BLaER1 treated with 17β-estradiol and CSF1 and Interleukin-3, amounts not matched to agents 10 nM and 100 nM (cell line): ENCODE measurements around the gene ALDH8A1.

Experiments used
- H3K27ac ChIP-seq, 11 experiments: shearing (Covaris generic); formaldehyde crosslinking; 2 replicates each; pipeline ENCODE4 v1.8.1; 2022
- H3K27me3 ChIP-seq, 11 experiments: shearing (Covaris generic); formaldehyde crosslinking; 2 replicates each; pipeline ENCODE4 v1.8.1; 2022
- H3K36me3 ChIP-seq, 11 experiments: shearing (Covaris generic); formaldehyde crosslinking; 2 replicates each; pipeline ENCODE4 v1.8.1; 2022
- H3K4me1 ChIP-seq, 10 experiments: shearing (Covaris generic); formaldehyde crosslinking; 2 replicates each; pipeline ENCODE4 v1.8.1; 2022
- H3K4me2 ChIP-seq, 11 experiments: shearing (Covaris generic); formaldehyde crosslinking; 2 replicates each; pipeline ENCODE4 v1.8.1; 2022
- H3K4me3 ChIP-seq, 10 experiments: shearing (Covaris generic); formaldehyde crosslinking; 2 replicates each; pipeline ENCODE4 v1.8.1; 2022
- H3K9ac ChIP-seq, 11 experiments: shearing (Covaris generic); formaldehyde crosslinking; 2 replicates each; pipeline ENCODE4 v1.8.1; 2022
- H3K9me3 ChIP-seq, 11 experiments: shearing (Covaris generic); formaldehyde crosslinking; replicated peaks in 1 of 11; 2 replicates each; pipeline ENCODE4 v1.8.1; 2022
- H4K20me1 ChIP-seq, 11 experiments: shearing (Covaris generic); formaldehyde crosslinking; 2 replicates each; pipeline ENCODE4 v1.8.1; 2022
- Cebpa-rat ChIP-seq, 11 experiments: shearing (Covaris generic); IDR thresholded peaks; 2 replicates each; pipeline ENCODE4 v1.8.1; 2022

ALDH8A1 gene

DNA sequence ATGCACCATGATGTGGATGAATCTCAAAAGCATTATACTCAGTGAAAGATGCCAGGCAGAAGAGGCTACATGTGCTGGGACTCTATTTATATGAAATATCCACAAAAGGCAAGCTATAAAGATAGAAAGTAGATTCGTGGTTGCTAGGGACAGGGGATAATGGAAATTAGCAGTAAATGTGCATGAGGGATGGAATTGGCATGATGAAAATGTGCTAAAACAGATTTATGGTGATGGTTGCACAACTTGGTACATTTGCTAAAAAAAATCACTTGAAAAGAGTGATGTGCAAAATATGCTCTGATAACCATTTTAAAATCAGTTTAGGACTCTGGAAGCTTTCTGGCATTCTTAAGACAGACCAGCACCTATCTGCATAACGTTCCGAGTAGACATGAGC, 61.6 kb downstream of the ALDH8A1 start:
- TF ChIP-seq Cebpa-rat (IDR thresholded peaks at IDR 0.05), result no peak
- H3K4me2 ChIP-seq, result no peak overlapping the region
- no peaks in the 10 kb centered on the region for H3K27me3 ChIP-seq
- H3K4me3 ChIP-seq, result no peak overlapping the region
- no peak overlapping the region for H3K27ac ChIP-seq
- no peaks in the 10 kb centered on the region for H3K4me1 ChIP-seq
- H3K36me3 ChIP-seq, result no peaks in the 10 kb centered on the region
- H4K20me1 ChIP-seq, result no peaks in the 10 kb centered on the region
- peaks cover 7 to 21% (median 16%) of the 10 kb centered on the region in 11 experiments; a peak in 20 of 22 replicates for H3K9me3 ChIP-seq
- no peak overlapping the region for H3K9ac ChIP-seq

DNA sequence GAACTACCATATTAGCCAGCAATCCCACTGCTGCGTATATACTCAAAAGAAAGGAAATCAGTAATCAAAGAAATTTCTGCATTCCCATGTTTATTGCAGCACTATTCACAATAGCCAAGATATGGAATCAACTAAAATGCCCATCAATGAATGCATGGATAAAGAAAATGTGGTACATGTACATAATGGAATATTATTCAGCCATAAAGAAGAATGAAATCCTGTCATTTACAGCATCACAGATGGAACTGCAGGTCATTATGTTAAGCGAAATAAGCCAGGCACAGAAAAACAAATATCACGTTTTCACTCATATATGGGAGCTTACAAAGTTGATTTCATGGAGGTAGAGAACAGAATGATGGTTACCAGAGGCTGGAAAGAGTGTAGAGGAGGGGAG, 65.1 kb downstream of the ALDH8A1 start:
- no peak overlapping the region for H3K9ac ChIP-seq
- no peaks in the 10 kb centered on the region for H4K20me1 ChIP-seq
- TF ChIP-seq Cebpa-rat (IDR thresholded peaks at IDR 0.05), result no peak
- peaks cover 0 to 12% (median 0%) of the 10 kb centered on the region in 10 experiments; a peak in 4 of 20 replicates for H3K4me1 ChIP-seq
- 0 out of 22 replicates have a peak, but pooled peaks cover 0 to 3% (median 0%) of the 10 kb centered on the region in 11 experiments for H3K9me3 ChIP-seq
- no peak overlapping the region for H3K27ac ChIP-seq
- H3K4me2 ChIP-seq, result no peak overlapping the region
- no peak overlapping the region for H3K4me3 ChIP-seq
- H3K27me3 ChIP-seq, result no peaks in the 10 kb centered on the region
- no peaks in the 10 kb centered on the region for H3K36me3 ChIP-seq

- peaks cover 0 to 12% (median 0%) of the 10 kb centered on the region in 10 experiments; a peak in 4 of 20 replicates for H3K4me1 ChIP-seq
- H3K27ac ChIP-seq, result no peak overlapping the region
Observed at GRCh38 chr6:134883314-134883713, 66.6 kb downstream of the ALDH8A1 start.

DNA sequence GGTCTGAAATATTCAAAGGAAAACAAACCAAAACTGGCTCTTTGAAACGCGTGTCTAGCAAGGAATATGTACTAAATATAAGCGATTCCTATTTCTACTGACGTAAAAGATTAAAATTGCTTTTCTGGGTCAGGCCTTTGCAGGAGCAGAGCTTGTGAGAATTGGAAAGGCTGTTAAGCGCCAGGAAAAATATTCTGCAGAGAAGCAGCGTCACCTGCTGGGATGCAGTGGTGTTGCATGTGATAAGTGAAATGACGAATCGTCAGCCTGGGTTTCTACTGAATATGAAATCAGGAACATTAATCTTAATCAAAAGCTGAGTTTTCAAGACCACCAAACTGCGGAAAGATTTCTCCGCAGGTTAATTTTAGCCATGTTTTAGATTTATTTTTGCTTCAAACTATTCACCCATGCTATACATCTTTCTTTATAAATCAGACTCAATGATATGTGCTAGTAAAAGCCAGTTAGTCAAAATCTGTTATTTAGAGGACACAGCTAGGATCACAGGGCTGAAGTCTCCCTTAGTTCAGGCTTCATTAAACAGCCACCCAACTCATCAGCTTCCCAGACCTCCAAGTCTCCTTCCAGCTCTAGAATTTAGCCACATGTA, 67.4 kb downstream of the ALDH8A1 start:
- H3K4me2 ChIP-seq, result no peak overlapping the region
- 0 out of 22 replicates have a peak, but pooled peaks cover 0 to 3% (median 0%) of the 10 kb centered on the region in 11 experiments for H3K9me3 ChIP-seq

More at GRCh38 chr6:134883314-134883713, 66.6 kb downstream of the ALDH8A1 start:
- Histone ChIP-seq H3K27me3 (no peaks in the 10 kb centered on the region), H3K36me3 (no peaks in the 10 kb centered on the region), H3K4me2 (no peak overlapping the region), H3K9ac (no peak overlapping the region), H3K4me3 (no peak overlapping the region), H3K9me3 (0 out of 22 replicates have a peak, but pooled peaks cover 0 to 3% (median 0%) of the 10 kb centered on the region in 11 experiments), H4K20me1 (no peaks in the 10 kb centered on the region)
- TF ChIP-seq Cebpa-rat (IDR thresholded peaks at IDR 0.05), result no peak

GRCh38 chr6:134880487-134881190, 69.3 kb downstream of the ALDH8A1 start:
- no peak overlapping the region for H3K27ac ChIP-seq

More for the DNA sequence above, 67.4 kb downstream of the ALDH8A1 start:
- no peak for TF ChIP-seq Cebpa-rat (IDR thresholded peaks at IDR 0.05)
- Histone ChIP-seq H3K27me3 (no peaks in the 10 kb centered on the region), H3K9ac (no peak overlapping the region), H3K4me3 (no peak overlapping the region), H3K36me3 (no peaks in the 10 kb centered on the region), H4K20me1 (no peaks in the 10 kb centered on the region), H3K4me1 (peaks cover 0 to 12% (median 0%) of the 10 kb centered on the region in 10 experiments; a peak in 4 of 20 replicates), H3K27ac (no peak overlapping the region)

GRCh38 chr6:134878136-134878535, 71.8 kb downstream of the ALDH8A1 start:
- H3K36me3 ChIP-seq, result no peaks in the 10 kb centered on the region

More at GRCh38 chr6:134880487-134881190, 69.3 kb downstream of the ALDH8A1 start:
- Histone ChIP-seq H3K4me2 (peak overlapping the region in 2 of 11 experiments; percentile 6 to 24; a peak in 2 of 22 replicates), H3K9me3 (peaks cover 5 to 15% (median 8%) of the 10 kb centered on the region in 11 experiments), H3K4me1 (peaks cover 0 to 12% (median 0%) of the 10 kb centered on the region in 10 experiments; a peak in 4 of 20 replicates), H4K20me1 (no peaks in the 10 kb centered on the region), H3K36me3 (no peaks in the 10 kb centered on the region), H3K27me3 (no peaks in the 10 kb centered on the region), H3K4me3 (no peak overlapping the region), H3K9ac (no peak overlapping the region)
- no peak for TF ChIP-seq Cebpa-rat (IDR thresholded peaks at IDR 0.05)

GRCh38 chr6:134875367-134875766, 74.5 kb downstream of the ALDH8A1 start:
- Histone ChIP-seq H3K36me3 (no peaks in the 10 kb centered on the region), H3K27me3 (no peaks in the 10 kb centered on the region), H3K4me2 (no peak overlapping the region), H3K4me1 (peaks cover 4 to 12% (median 11%) of the 10 kb centered on the region in 10 experiments), H3K9ac (no peak overlapping the region), H3K4me3 (no peak overlapping the region; a peak in 1 of 20 replicates), H3K9me3 (peaks cover 31 to 53% (median 45%) of the 10 kb centered on the region in 11 experiments), H3K27ac (no peak overlapping the region), H4K20me1 (no peaks in the 10 kb centered on the region)
- no peak for TF ChIP-seq Cebpa-rat (IDR thresholded peaks at IDR 0.05)

More at GRCh38 chr6:134878136-134878535, 71.8 kb downstream of the ALDH8A1 start:
- Histone ChIP-seq H3K9ac (no peak overlapping the region), H3K4me2 (no peak overlapping the region), H3K9me3 (peaks cover 28 to 40% (median 32%) of the 10 kb centered on the region in 11 experiments), H3K4me3 (no peak overlapping the region), H3K27ac (no peak overlapping the region), H3K27me3 (no peaks in the 10 kb centered on the region), H3K4me1 (peaks cover 0 to 12% (median 0%) of the 10 kb centered on the region in 10 experiments; a peak in 4 of 20 replicates), H4K20me1 (no peaks in the 10 kb centered on the region)
- TF ChIP-seq Cebpa-rat (IDR thresholded peaks at IDR 0.05), result no peak

DNA sequence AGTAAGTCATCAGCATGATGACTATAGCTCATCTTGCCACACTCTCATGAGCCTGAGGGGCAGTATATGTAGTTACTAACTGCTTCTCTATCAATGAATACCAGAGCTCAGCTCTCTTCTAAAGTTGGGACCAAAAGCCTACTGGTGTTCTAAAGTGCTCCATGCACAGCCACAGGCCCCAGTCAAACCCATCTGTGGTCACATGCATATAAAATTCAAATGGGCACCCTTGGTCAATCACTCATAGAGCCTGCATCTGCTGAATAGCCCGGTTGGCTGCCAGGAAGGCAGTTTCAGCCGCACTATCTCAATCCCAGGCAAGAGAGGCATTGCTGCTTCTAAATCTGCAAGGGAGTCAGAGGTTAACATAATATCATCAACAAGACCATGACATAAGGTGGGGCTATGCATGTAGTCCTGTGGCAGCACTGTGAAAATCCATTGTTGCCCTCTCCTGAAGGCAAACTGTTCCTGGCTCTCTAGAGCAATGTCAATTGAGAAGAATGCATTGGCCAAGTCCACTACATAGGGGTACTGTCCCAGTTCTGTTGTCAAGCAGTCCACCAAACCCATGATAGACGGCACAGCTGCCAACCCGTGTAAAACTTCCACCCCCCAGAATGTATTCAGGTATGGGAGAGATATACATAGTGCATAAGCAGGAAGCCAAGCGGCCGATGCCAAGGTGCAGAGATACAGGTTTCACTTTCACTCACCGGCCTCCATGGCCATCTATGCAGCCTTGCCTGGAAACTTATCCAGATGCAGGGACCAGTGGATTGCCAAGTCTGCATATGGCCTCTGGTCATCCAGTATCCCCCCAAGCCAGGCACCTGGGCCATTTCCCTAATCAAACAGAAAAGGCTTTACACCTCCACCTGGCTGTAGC, 76.2 kb downstream of the ALDH8A1 start:
- TF ChIP-seq Cebpa-rat (IDR thresholded peaks at IDR 0.05), result no peak
- H3K9me3 ChIP-seq, result peaks cover 31 to 53% (median 45%) of the 10 kb centered on the region in 11 experiments
- no peak overlapping the region for H3K4me3 ChIP-seq
- peaks cover 0 to 19% (median 14%) of the 10 kb centered on the region in 10 experiments; a peak in 16 of 20 replicates for H3K4me1 ChIP-seq
- no peak overlapping the region for H3K4me2 ChIP-seq
- H3K9ac ChIP-seq, result no peak overlapping the region
- H3K27me3 ChIP-seq, result no peaks in the 10 kb centered on the region
- no peaks in the 10 kb centered on the region for H3K36me3 ChIP-seq
- no peak overlapping the region for H3K27ac ChIP-seq
- H4K20me1 ChIP-seq, result no peaks in the 10 kb centered on the region
